Activated gamma-delta T cell treated with Interleukin-2 at 50 U/mL for 16 hours (primary cell): Measurements from ENCODE around the gene ROPN1B.
A peak's percentile ranks its signal among the peaks of the same experiment; 100 is the strongest.
"Not testable (repeated sequence)": the region's sequence is repeated elsewhere in the genome, so short reads cannot be mapped to it uniquely, and the experiment has no call there.

Experiments used
- DNase-seq: peaks from one replicate; pipeline ENCODE4 v3.0.0-alpha.2; 2020

The ROPN1B gene

DNA sequence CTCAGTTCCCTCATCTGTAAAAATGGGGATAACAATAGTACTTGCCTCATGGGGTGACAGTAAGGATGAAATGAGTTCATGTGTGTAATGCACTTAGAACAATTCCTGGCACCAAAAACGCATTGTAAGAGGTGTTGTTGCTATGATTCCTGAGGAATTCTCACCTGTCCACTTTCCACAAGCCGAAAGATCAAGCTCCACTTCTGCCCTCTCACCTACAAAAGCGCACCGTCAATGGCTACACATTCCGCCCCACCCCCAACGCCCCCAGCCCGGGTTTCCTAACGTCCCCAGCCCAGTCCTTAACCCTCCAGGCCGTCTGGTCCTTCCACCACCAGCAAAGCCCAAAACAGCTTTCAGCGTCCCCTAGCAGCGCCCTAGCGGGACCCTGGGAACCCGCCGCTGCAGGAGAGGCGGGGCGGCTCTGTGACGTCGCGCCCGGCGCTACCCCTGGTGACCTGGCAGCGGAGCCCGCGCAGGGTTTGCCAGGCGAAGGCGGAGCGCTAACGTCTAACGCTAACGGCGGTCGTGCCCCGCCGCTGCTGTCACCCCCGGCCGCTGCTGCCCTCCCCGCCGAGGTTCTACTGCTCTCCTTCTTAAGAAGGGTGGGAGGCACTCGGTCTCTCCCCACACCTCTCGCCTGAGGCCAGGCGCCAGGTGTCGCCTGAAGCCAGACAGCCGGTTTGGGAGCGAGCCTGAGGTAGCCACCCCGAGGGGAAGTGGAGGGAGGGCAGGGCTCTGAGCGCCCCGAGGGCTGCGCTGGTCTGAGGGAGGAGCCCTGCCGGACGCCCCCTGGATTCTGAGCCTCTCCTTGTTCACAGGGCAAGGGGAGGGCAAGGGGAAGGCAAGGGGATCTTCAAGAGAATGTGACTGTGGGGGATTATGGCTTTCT, at the start of gene ROPN1B:
Gene ROPN1B, plus strand, starts transcription at position 478 of the 892 bp plus-strand sequence. CDS start 2,877 bp downstream, outside the sequence.
- DNase-seq, result not testable (repeated sequence)

DNA sequence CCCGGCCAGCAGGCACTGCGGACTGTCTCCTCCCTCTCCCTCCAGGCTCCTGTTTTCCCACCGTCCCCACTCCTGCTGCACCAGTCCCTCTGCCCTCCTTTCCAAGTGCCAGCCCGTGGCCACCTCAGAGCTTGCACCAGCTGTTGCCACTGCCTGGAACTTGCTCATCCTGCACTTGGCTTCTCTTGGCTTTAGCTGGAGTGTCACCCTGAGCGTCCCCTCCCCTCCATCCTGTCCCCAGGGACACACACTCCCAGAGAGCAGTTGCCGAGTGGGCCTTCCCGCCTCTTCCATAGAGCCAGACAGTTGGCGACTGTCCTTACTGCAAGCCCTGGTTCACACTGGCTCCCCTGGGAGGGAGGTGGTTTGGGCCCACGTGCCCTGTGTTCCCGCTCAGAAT, 48.8 kb upstream of the ROPN1B start:
- not testable (repeated sequence) for DNase-seq

DNA sequence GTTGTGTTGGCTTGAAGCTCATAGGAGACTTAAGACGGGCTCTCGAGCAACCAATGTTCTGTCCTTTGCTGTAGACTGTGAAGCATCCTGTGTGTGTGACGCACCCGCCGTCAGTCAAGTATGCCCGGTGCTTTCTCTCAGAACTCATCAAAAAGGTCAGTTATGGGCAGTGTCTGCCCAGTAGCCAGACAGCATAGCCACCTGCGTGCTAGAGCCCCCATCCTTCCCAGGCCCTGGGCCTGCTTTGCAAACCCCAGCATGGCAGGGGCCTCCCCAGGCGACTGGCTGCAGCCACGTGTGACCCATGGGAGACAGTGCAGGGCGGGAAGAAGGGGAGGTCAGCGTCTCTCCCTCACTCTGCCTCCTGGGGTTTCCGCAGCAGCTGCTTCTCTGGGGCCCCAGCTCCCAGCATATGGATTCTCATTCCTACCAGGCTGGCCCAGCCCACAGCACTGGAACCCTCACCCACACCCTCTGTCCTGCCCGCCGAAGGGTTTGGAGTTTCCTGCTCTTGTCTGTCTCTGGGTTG, 48.2 kb upstream of the ROPN1B start:
- not testable (repeated sequence) for DNase-seq

DNA sequence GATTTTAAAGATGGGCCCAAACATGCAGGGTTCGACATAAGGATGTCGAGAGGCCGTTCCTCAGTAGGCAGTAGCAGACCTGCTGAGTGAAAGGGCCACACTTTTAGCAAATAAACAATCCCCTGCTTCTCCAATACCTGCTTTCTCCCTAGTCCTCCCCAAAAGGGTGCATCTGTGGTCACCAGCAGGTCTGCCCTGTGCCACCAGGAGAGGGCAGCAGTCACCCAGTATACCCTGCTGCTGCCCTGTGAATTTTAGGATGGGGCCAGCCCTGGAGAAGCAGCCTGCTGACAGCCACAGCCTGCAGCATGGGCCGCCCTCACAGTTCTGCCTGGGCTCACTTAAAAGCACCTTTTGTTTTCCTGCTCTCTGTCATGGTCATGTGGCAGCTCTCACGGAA, 47.3 kb upstream of the ROPN1B start:
- peak; percentile 32 for DNase-seq

DNA sequence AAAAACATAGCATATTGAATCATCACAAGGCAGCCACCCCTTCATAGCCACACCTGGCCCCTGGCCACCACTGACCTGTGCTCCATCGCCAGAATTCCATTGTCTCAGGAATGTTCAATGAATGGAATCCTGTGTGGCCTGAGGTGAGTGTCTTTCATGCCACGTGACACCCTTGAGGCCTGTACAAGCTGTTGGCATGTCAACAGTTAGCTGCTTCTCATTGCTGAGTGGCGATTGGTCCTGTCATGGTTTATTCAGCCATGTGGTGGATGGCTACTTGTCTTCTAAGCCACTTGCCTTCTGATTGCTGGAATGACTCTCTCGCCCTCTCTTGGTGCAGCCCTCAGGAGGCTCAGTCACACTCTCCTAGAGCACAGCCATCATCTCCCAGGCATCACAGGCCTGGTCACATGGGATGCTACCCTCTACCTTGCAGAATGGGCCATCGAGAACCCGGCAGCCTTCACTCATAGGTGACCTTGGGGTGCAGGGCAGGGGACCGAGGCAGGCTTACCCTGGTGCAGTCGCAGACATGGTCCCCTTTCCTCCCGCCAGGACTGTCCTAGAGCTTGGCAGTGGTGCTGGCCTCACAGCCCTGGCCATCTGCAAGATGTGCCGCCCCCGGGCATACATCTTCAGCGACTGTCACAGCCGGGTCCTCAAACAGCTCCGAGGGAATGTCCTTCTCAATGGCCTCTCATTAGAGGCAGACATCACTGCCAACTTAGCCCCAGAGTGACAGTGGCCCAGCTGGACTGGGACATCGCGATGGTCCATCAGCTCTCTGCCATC, 45.5 kb upstream of the ROPN1B start:
- DNase-seq, result not testable (repeated sequence)

DNA sequence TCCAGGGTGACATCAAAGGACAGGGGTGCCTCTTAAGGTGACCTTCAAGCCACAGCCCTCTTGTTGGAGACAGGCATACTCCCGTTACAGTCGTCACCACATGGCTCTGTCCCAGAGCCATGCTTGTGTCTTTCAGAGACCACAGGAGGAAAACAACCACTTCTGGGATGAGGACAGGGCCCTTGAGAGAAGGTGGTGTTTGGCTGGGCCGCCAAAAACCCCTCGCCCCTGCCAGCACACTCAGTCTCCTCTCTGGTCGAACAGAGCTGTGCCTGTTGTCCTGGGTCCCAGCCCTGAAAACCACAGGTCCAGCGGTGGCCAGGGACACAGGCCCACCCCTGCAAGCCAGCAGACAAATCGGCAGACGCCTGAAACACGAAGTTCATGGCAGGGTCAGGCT, 44.7 kb upstream of the ROPN1B start:
- not testable (repeated sequence) for DNase-seq

DNA sequence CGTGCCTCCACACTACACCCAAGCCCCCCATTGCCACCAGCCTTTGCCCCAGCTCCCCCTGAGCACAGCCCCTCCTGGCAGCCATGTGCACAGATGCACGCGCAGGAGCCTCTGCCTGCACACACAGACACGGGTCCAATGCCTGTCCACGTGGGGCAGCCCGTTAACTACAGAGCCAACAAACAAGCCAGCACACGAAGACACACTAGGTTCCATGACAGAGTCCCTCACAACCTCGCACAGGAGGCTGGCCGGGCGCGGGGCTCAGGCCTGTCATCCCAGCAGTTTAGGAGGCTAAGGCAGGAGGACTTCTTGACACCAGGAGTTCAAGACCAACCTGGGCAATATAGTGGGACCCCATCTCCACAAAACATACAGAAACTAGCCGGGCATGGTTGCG, 43.3 kb upstream of the ROPN1B start:
- not testable (repeated sequence) for DNase-seq

DNA sequence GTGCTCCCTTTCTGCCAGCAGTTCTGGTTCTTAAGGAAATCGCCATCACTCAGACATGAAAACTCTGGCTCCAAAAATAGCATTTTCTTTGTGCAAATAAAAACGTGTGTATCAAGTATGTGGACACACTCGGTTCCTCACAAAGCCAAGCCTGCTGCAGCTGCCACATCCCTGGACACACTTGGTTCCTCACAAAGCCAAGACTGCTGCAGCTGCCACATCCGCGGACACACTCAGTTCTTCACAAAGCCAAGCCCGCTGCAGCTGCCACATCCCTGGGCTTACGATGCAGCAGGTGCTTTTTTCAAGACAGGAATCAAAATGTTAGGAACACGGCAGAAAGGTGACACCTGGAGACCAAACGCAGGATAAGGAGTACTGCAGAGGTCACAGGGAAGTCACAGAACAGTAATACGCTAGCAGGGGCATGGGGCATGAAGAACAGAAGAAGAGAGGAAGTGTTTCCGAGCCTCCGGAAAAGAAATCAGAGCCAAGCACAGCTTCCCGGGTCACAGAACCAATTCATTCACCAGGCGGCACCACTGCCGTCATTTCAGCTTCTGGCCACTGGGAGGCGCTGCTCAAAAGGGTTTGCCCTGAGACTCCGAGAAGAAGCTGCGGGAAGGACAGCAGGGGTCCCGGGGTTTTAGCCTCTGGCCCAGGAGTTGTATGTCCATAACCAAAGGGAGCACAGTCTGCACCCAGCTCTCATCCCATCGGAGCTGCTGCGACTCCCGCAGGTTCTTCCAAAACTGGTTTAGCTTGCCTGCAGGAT, 40.0 kb upstream of the ROPN1B start:
- DNase-seq, result peak; percentile 52

DNA sequence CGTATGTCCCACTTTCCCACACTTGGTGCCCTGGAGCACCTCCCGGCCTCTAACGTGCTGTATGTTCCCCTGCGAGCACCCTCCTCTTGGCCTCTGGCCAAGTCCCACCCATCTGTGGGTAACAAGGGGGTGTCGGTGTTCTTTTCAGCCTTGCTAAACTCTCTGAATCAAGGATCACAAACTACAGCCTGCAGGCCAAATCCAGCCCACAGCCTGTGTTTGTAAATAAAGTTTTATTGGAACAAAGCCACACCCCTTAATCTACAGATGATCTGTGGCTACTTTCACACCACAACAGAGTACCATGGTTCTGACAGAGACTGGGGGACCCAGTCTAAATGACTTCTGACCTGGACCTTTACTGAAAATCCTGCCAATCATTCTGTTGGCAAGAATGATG, 39.2 kb upstream of the ROPN1B start:
- DNase-seq, result not testable (repeated sequence)

DNA sequence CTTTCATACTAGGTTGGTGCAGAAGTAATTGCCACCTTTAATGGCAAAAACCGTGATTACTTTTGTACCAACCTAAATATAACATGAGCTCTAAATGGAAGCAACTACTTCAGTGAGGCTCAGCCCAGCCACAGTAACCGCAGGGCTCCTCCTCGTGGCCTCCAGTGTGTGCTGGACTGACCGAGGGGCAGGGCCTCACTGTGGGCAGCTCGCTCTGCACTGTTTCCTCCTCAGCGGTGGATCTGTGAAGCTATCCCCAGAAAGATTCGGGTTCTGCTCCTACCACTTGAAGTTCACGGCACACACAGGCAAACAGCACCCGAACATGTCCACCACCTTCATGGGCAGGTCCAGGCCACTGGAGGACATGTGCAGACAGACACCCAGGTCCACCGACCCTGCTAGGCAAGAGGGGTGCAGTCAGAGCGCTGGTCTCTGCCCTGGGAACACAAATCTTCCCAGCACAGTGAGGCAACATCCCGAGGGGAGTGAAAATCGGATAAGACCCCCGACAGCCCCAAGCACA, 37.6 kb upstream of the ROPN1B start:
- not testable (repeated sequence) for DNase-seq

DNA sequence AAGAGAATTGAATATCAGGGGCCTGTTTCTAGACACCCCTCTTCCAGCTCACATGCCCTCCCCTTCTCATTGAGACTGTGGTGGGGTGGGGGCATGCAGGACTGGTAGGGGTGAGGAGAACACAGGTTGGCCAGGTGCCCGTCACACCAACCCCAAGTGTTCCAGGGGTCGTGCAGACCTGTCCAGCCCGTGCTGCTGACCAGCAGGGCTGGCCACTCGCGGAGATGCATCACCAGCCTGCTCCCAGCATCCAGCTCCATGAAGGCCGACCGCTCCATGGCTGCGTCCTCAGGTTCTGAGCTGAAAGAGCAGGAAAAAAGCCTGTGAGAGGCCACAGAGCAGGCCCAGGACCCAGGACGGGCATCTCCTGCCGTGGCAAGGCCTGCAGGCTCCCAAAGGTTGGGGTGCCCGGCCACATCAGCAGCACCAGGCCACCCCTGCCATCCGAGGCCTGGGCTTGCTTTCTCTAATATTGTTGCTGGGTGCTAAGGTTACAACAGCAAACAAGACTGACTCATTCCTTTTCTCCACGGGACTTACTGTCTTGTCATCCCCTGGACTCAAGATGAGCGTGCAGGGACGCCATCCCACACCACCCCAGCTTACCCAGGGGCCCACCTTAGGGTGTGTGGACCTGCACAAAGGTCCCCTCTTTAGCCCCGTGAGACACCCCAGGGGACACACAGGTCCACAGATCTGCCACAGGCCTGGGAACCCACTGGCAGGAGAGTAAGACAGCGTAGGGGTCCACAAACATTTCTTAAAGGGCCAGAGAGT, 35.4 kb upstream of the ROPN1B start:
- DNase-seq, result not testable (repeated sequence)

DNA sequence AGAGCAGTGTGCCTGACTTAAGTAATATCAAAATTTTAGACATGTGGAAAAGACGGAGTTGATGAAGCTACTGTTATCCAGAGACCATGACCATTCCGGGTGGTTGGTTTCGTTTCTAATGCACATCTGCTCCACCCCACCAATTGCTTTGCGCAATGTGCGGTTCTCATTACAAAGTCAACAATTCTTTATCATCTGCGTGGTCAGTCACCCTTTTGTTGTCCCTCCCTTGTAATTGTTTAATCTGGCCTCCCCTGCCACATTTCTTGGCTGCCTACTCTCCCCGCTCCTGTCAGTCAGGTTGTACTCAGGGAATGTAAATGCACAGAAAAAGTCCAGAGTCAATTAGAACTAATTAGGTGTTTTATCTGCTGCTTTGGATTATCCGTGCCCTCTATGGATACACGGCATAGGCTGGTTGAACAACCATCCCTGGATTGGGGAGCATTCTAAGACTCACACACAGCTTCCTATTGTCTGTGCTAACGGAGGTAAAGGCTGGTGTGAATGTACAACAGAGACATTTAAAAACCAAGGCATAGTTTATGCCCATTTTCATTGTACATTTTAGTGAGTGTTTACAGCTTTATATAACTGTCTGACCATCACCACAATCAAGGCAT, 33.6 kb upstream of the ROPN1B start:
- not testable (repeated sequence) for DNase-seq

DNA sequence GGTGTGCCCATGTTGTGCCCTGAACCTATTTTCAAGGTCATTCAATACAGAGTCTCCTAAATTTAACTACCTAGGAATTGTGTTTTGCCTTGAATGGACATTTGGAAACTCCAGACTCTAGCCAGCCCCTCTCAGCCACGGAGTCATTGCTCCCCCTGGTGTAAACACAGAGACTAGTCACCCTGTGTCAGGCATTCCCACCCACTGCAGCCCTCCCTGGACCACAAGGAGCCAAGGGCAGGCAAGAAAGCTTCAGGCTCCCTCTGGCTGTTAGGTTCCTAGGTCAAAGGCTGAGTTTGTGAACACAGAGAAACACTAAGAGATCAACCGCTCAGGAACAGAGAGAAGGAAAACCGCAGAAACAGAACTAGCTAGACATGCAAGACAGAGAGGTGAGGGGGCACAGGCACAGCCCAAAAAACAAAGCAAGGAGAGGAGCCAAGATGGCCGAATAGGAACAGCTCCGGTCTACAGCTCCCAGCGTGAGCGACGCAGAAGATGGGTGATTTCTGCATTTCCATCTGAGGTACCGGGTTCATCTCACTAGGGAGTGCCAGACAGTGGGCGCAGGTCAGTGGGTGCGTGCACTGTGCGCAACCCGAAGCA, 32.7 kb upstream of the ROPN1B start:
- not testable (repeated sequence) for DNase-seq

DNA sequence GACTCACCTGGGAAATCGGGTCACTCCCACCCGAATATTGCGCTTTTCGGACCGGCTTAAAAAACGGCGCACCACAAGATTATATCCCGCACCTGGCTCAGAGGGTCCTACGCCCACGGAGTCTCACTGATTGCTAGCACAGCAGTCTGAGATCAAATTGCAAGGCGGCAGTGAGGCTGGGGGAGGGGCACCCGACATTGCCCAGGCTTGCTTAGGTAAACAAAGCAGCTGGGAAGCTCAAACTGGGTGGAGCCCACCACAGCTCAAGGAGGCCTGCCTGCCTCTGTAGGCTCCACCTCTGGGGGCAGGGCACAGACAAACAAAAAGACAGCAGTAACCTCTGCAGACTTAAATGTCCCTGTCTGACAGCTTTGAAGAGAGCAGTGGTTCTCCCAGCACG, 32.1 kb upstream of the ROPN1B start:
- DNase-seq, result not testable (repeated sequence)

DNA sequence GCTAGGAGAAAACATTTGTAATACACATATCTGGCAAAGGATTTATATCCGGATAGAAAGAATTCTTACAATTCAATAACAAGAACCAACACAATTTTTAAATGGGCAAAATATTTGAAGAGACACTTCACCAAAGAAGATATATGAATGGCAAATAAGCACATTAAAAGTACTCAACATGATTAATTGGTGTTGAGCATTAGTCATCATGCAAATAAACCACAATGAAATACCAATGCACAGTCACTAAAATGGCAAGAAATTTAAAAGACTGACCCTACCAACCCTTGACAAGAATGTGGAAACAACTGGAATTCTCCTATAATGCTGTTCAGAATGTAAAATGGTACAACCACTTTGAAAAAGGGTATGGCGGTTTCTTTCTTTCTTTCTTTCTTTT, 21.2 kb upstream of the ROPN1B start:
- not testable (repeated sequence) for DNase-seq

DNA sequence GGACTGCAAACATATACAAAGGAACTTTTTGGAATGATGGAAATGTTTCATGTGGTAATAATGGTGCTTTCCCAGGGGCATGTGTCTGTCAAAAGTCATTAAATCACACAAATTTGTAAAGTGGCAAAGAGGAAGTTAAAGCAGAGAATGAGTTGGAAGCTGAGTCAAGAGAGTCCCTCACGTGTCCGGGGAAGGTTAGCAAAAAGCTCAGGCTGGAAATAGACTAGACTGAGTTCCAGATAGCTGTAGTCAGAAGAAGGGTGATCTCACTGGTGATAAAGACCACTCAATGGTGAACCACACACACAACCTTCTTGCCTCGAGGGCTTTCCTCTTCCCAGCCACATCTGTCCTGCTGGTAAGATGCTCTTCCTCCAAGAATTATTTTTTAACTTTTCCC, 20.1 kb upstream of the ROPN1B start:
- DNase-seq, result not testable (repeated sequence)

DNA sequence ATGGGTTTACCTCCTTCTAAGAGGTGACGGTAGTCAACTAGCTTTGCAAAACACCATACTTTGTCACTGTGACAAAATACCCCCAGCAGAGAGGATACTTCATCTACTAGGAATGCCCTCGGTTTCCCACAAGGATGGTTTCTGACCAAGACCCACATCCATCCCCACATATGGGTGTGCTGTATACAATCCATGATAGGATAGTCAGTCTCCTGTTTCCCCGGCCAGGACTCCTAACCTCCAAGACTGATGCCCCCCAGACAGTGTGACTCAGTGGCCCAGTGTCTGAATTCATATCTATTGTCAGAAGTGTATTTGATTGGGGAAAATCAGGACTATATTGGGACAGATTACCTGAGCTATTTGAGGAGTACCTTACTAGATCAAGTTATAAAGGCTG, 17.8 kb upstream of the ROPN1B start:
- DNase-seq, result not testable (repeated sequence)

DNA sequence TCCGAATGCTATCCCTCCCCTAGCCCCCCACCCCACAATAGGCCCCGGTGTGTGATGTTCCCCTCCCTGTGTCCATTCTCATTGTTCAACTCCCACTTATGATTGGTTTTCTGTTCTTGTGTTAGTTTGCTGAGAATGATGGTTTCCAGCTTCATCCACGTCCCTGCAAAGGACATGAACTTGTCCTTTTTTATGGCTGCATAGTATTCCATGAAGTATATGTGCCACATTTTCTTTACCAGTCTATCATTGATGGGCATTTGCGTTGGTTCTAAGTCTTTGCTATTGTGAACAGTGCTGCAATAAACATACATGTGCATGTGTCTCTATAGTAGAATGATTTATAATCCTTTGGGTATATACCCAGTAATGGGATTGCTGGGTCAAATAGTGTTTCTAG, 12.0 kb upstream of the ROPN1B start:
- not testable (repeated sequence) for DNase-seq

DNA sequence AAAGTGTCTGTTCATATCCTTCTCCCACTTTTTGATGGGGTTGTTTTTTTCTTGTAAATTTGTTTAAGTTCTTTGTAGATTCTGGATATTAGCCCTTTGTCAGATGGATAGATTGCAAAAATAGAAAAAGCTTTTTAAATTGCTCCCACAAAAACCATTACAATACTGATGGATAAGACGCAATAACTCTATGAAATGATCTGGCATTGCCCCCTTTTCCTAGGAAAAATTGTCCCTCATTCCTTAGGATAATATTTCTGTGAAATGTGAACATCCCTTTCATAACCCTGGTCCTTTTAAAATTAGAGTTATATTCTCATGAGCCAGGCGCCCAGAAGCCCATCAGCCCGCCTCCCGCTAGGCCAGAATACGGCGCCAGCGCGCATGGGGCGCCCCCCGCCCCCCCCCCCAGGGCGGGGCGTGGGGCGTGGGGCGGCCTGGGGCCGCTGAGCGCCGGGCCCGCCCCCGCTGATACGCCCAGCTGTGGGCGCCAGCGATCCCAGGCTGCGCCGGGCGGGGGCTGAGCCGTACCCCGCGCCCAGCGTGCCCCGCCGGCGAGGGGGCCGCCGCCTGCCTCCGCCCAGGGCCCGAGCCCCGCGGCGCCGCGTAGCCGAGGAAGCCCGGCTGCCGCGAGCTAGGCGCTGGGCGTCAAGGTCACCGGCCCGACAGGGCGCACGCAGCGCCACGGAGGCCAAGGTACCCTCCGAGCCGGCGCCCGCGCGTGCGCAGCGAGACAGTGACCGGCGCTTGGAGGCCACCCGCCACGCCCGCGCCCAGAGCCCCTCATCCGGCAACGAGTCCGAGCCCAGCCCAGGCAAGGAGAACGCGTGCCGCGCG, 11.1 kb upstream of the ROPN1B start:
- no peak for DNase-seq
